Measurements from ENCODE around the gene YDJC. TPM values are rescaled to one million over a fixed set of nuclear protein-coding genes. Genes with fewer than 3 reads are reported as not detected.
"Not testable (repeated sequence)": the region's sequence is repeated elsewhere in the genome, so short reads cannot be mapped to it uniquely, and the experiment has no call there.

The YDJC gene, protein sequence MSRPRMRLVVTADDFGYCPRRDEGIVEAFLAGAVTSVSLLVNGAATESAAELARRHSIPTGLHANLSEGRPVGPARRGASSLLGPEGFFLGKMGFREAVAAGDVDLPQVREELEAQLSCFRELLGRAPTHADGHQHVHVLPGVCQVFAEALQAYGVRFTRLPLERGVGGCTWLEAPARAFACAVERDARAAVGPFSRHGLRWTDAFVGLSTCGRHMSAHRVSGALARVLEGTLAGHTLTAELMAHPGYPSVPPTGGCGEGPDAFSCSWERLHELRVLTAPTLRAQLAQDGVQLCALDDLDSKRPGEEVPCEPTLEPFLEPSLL
- total RNA-seq (ENCODE audit: insufficient read depth, low replicate concordance): not detected

DNA sequence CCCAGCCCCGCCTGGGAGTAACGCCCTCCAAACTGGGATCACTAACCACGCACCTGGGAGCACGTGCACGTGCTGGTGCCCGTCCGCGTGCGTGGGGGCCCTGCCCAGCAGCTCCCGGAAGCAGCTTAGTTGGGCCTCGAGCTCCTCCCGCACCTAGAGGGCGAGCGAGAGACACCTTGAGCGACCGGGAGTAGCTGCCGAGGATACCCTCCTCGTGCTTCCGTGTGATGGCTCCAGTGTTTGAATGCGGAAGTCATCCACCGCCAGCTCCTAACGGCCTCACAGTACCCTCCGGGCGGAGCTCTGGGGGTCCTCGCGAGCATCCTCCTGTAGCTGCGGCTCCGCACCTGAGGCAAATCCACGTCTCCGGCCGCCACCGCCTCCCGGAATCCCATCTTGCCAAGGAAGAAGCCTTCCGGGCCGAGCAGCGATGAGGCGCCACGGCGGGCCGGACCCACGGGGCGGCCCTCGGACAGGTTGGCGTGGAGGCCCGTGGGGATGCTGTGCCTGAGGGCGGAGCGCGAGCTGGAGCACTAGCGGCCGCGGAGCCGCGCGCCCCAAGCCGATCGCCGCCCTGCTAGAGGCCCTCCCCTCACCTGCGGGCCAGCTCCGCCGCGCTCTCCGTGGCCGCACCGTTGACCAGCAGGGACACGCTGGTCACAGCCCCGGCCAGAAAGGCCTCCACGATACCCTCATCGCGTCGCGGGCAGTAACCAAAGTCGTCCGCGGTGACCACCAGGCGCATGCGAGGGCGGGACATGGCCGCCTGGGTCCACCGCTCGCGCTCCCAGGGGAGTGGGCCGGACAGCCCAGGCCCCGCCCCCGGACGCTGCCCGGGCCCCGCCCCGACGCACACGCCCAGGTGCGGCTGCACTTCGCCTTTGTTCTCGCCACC, at the start of gene YDJC:
Gene YDJC (minus strand): TSS at position 768 of the 895 bp plus-strand sequence. CDS start 8 bp downstream, at position 760.
- DNase-seq (ENCODE audit: low spot score): peak; percentile 93

DNA sequence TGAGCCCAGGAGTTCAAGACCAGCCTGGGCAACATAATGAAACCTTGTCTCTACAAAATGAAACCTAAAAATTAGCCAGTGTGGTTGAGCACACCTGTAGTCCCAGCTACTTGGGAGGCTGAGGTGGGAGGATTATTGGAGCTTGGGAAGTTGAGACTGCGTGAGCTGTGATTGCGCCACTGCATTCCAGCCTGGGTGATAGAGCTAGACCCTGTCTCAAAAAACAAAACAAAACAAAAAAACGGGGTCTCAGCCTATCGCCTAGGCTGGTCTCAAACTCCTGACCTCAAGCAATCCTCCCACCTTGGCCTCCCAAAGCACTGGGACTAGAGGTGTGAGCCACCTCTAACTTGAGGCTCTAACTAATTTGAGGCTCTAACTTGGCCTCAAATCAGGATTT, 49.6 kb upstream of the YDJC start:
- DNase-seq (ENCODE audit: low spot score): no peak

DNA sequence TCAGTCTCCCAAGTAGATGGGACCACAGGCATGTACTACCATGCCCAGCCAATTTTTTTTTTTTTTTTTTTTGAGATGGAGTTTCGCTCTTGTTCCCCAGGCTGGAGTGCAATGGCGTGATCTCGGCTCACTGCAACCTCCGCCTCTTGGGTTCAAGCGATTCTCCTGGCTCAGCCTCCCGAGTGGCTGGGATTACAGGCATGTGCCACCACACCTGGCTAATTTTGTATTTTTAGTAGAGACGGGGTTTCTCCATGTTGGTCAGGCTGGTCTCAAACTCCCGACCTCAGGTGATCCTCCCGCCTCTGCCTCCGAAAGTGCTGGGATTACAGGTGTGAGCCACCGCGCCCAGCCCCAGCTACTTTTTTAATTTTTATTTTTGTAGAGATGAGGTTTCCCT, 49.0 kb upstream of the YDJC start:
- DNase-seq (ENCODE audit: low spot score): not testable (repeated sequence)

DNA sequence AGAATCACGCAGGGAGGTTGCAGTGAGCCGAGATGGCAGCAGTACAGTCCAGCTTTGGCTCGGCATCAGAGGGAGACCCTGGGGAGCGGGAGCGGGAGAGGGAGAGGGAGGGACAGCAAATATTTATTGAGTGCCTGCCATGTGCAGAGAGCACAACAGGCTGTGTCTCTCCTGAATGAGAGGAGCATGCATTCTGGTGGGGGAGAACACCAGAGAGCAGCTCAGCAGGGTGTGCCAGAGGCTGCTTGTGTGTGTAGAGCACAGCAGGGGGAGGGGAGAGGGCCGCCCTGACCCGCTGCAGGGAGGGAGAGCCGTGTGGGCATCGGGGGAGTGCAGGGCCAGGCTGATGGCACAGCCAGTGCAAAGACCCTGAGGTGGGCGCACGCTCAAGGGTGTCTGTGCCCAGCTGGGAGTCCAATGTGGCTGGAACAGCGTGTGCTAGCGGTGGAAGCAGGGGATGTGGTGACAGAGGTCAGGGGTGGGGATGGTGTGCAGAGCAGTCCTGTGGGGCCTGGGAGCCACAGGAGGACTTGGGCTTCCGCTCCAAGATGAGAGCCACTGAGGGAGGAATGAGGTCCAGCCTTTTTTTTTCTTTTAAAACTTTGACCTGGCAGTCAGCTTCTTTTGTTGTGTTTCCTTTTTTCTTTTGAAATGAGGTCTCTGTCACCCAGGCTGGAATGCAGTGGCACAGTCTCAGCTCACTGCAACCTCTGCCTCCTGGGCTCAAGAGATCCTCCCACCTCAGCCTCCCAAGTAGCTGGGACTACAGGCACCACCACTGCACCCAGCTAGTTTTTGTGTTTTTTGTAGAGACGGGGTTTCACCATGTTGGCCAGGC, 48.0 kb upstream of the YDJC start:
- DNase-seq (ENCODE audit: low spot score): no peak

DNA sequence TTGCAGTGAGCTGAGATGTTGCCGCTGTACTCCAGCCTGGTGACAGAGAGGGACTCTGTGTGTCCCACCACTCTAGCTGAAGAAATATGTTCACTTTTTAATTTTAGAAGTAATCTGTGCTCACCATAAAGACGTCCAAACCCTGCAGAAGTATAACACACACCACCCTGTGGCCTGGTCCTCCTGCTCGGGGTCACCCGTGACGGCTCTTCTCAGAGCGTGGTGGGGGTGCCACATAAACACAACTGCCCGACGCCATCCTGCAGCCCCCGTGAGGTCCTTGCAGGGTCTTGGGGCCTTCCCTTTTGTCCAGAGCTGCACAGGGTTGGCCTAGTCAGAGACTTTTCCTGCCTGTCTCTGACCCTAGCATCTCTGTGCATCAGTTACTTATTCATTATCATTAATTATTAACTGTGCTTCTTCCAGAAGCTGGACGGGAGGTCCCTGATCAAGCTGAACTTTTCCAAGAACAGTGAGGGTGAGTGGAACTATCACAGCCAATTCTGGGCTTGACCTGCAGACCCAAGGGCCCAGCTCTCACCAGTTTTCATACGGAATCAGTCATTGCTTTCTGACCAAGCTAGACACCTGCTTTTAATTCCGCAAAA, 44.9 kb upstream of the YDJC start:
- no peak for DNase-seq (ENCODE audit: low spot score)

DNA sequence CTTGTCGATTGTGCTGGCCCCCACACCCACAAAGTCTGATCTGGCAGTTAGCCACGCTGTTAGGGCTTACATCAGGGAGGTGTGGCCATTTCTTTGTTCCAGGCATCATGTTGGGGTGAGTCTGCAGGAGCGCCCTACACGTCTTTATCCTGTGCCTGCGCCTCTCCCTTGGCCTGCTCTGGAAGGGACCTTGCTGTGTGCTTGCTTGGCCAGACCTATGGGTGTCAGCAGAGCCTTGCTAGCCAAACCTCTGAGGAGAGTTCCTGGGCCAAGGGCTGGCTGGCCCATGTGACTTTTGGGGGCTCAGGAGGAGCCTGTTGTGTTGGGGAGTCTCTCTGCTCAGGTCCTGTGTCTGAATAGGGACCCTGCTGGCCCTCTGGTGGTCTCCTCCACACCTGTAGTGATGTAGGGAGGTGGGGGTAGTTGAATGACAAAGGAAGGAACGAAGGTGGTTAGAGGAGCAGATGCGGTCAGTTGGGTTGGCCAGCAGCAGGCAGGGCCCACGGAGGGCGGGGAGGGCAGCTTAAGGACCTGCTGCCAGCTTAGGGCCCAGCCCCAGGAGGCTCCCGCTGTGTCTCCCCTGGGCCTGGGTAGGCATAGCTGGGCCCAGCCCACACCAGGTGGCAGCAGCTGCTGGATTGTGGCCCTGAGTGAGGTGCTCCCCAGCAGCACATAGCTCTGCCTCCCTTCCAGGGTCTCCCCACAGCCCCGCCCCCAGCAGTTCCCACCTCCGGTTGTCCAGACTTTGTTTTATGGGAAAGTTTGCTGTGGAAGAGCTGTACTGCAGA, 43.9 kb upstream of the YDJC start:
- DNase-seq (ENCODE audit: low spot score): no peak

DNA sequence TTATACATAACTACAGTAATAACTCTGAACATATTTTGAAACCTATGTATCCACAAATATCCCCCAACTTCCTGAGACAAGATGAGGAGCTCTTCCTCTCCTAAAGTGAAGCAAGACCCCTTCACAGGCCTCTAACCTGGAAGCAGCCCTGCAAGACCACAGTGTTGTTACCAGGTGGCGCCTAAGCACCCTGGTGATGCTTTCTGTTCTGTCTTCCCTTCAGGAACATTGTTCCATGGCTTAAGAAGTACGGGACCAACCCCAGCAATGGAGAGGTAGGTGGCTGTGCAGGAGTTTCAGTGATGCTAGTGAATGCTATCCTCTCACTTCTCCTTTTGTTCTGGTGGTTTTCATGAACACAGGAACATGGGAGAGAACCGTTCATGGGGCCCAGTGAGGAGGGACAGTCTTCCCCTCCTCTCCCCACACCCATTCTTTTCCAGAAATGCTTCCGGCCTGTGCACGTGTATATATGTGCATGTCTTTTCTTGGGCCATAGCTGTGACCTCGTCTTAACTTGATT, 42.3 kb upstream of the YDJC start:
- no peak for DNase-seq (ENCODE audit: low spot score)

DNA sequence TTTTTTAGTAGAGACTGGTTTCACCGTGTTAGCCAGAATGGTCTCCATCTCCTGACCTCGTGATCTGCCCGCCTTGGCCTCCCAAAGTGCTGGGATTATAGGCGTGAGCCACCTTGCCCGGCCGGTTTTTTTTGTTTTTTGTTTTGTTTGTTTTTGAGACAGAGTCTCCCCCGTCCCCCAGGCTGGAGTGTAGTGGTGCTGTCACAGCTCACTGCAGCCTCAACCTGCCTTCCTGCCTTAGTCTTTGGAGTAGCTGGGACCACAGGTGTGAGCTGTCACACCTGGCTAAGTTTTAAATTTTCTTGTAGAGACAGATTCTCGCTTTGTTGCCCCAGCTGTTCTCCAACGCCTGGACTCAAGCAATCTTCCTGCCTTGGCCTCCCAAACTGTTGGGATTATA, 39.2 kb upstream of the YDJC start:
- DNase-seq (ENCODE audit: low spot score): no peak

DNA sequence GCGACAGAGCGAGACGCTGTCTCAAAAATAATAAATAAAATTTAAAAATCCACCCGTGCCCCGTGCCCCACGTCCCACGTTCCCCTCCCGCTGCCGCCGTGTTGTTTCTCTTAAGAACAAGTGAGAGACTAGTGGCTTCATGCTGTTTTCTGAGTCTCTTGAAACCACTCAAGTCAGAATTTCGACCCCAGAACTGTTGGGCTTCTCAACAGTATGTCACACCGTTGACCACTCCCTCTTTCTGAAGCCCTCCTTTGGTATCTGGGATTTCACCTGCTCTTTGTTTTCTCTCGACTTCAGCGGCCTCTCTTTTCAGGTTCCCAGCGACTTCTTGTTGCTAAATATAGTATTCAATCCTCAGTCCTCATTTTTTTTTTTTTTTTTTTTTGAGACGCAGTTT, 37.0 kb upstream of the YDJC start:
- no peak for DNase-seq (ENCODE audit: low spot score)

DNA sequence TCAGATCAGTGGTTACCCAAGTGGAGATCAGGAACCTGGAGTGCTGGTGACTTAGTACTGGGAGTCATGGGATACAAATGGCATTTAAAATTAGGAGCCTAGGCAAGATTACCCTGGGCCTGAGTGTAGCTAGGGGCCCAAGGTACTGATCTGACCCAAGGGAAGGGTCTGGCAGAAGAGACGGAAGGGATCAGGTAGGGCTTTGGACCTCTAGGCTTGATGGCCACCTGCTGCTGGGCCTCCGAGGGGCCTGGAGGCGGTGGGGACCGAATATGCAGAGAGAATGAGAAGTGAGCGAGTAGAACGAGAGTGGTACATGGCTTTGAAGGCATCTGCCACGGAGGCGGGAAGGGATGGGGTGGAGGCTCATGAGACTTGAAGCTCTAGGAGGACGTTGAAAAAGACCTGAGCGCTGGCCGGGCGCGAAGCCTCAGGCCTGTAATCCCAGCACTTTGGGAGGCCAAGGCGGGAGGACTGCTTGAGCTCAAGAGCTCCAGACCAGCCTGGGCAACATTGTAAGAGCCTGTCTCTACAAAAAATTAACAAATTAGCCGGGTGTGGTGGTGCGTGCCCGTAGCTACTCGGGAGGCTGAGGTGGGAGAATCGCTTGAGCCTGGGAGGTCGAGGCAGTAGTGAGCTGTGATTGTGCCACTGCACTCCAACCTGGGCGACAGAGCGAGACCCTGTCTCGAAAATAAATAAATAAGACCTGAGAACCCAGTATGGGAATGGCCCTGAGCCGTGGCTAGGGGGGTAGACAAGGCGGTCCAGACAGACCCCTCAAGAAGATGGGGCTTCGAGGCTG, 35.4 kb upstream of the YDJC start:
- DNase-seq (ENCODE audit: low spot score): no peak

DNA sequence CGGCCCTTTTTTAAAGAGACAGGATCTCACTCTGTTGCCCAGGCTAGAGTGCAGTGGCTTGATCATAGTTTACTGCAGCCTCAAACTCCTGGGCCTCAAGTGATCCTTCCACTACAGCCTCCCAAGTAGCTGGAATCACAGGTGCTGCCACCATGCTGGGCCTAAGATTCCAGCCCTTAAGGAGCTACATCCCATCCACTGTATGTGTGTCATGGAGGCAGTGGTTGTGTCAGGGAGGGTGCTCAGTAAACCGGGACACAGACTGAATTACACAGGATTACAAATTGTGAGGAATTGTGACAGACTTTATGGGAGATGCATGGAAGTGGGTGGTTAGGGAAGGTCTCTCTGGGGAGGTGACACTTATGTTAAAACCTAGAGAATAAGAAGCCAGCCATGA, 33.9 kb upstream of the YDJC start:
- no peak for DNase-seq (ENCODE audit: low spot score)

DNA sequence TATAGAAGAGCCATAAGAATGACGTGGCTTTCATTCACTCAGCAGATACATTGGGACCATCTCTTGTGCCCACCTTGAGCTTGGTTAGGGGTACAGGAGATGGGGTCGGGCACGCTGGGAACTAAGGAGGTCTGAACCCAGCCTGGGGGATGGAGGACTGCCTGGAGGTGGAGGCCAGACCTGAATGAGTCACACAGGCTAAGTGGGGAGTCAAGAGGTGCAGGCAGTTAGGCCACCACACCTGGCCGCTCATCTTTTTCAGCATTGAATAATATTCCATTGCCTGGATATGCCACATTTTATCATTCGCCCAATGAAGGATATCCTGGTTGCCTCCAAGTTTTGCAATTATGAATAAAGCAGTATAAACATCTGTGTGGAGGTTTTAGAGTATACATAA, 32.2 kb upstream of the YDJC start:
- DNase-seq (ENCODE audit: low spot score): no peak

DNA sequence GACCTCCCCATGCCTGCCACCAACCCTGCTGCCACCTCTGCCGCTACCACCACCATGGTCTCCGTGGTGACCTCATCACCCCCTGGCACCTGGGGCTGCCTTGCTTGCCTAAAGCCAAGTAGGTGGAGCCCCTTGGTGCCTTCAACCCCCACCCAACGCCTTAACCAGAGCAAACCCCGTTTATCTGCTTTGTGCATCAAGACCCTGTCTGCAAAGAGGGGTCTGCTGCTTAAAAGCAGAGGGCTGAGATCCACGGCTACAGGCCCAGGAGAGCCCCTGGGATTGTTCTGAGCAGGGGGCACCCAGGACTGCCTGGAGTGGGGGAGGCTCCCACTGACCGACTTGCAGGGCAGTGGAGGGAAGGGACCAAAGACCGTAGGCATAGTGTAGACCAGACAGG, 31.1 kb upstream of the YDJC start:
- no peak for DNase-seq (ENCODE audit: low spot score)

DNA sequence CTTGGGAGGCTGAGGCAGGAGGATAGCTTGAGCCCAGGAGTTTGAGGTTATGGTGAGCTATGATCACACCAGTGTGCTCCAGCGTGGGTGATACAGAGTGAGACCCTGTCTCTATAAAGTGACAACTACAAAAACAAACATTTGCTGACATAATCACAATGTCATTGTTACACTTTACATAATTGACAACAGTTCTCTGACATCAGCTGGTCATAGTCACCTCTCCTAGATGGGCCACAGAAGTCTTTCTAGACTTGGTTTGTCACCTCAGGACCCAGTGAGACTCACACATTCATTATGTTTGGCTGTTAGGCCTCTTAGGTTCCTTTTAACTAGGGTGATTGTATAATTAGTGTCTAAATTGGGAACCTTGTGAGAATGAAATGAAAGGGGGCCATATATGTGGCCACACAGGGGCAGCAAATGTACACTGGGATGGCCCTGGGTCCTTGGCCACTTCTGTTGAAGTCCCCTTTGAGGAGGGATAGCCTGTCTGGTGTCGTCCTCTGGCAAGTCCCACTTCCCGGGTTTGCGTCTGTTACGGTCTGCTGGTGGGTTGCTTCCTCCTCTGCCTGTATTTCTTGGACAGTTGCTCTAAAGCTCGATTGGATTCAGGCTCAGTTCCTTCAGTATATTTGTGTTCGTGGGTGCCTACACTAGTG, 30.2 kb upstream of the YDJC start:
- no peak for DNase-seq (ENCODE audit: low spot score)

DNA sequence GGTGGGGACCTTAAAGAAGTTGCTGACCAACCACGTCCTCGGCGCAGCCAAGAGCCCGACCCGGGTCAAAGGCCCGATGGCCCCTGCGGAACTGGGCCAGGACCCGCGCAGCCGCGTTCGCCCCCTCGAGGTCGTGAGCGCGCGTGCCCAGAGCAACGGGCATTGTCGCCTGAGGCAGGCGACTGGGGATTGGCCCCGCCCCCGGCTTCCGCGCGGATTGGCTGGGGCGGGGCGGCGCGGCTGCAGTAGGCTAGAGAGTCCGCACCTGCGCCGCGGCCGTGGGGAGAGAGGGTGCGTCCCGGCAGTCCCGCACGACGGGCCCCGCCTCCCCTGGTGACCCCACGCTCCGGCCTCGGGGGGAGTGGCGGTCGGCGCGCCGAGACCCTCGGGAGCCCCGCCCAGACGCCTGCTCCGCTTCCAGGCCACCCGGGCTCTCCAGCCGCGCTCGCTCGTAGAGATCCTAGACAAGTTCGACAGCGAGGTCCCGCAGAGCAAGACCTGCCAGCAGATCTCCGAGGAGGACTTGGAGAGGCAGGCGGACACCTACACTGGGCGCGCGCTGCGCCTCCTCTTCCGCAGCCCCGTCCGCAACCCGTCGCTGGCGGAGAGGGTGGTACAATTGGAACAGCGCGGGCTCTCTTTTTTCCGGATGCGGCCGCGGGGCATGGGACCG, 27.7 kb upstream of the YDJC start:
- peak; percentile 50 for DNase-seq (ENCODE audit: low spot score)

DNA sequence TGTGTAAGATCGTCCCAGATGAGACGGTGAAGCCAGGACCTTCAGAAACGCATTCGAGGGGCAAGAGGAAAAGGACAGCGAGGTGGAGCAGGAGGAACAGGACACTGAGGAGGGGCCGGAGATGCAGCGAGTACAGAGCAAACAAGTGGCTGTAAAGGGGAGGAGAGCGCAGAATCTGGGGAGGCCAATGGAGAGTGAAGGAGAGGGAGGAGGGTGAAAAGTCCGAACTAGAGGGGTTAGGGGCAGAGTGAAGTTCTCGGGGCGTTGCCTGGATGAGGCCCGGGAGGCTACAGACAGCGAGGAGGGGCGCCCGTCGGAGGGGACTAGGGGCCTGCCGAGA, 27.2 kb upstream of the YDJC start:
- DNase-seq (ENCODE audit: low spot score): no peak

DNA sequence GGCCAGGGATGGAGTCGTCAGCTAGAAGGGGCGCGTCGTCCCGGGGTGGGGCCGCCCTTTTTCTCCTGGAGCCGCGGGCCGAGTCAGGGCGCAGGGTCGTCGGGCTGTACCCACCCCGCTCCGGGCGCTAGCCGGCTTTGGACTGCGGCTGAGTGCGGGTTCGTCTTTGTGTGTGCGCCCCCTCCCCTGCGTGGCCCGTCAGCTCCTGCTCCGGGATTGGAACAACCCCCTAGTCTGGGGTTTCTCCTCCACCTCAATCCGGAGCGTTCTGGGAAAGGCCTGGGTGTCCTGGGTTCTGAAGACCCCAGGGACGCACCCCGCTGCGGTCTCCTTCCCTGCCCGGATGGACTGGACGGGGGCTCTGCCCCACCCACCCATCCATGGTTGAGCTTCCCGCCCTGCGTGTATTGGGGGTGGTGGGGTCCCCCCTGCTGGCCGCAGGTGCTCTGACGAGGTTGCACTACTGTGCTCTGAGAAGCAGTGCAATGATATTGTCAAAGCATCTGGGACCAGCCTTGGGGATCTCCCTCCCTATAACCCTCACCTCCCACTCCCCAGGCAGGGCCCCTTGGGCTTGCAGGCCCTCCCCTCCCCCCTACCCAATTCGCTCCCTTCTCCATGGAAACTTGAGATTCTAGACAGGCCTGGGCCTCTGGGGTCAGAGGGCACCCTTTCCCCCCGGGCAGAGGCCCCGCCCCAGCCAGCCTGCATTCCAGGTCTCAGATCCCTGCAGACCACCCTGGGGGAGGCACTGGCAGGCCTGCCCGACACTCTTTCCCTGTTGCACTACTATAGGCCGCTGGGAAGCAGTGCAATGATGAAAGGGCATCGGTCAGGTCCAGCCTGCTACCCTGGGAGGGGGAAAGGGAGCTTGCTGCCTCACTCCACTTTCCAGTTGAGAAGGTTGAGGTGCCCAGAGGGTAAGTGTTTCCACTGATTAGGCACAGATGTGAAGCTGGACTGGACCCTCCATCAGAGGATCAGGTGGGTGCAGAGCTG, 23.0 kb upstream of the YDJC start:
- no peak for DNase-seq (ENCODE audit: low spot score)

Measured in umbilical cord (tissue), 2 donors.